ENCODE measurements around the gene SEM1.
"Not testable (repeated sequence)": the region's sequence is repeated elsewhere in the genome, so short reads cannot be mapped to it uniquely, and the experiment has no call there.

The SEM1 gene

DNA sequence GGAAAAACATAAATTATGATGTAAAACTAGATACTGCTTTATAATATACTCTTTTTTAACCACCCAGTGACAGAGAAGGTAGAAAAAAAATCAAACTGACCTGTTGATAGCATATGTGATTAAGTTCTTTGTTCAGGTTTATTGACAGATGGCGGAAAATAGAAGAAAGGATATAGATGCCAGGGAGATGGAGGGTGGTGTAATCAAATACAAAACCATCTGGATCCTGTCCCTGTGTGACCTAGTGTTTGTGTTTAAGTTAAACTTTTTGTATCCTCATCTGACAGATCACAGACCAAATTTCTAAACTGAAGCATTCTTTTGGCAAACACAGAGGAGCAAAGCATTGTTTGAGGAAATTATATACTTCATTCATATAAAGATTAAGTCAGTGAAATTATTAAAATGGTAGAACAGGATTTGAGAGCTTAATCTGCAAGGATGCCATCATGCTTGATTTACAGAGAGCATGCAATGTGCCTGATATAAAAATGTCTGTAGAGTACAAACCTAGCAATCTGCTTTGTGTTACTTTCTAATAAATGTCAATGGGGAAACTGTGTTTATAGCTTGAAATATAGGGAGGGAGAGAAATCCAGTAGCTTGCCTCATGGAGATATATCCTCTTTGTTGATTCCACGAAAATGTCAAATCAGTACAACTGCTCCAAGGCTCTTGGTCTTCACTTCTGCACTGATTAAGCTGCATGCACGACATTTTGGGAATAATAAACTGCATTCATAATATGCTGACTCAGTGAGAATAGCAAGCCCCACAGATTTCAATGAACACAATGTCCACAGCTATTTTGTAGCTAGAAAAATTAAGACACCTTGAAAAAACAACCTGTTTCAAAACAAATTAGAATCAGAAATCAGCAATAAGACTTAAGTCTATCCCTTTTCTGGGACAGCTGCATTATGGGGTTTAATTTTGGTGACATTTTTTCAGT, 39.0 kb downstream of the SEM1 start:
- no peak for DNase-seq
- in situ Hi-C loops (cut with HindIII; ENCODE audit: low pct_ligation_motif_present, low pct_unique_long_range_greater_than_20kb, low sequenced_read_pairs), result no loop called here

DNA sequence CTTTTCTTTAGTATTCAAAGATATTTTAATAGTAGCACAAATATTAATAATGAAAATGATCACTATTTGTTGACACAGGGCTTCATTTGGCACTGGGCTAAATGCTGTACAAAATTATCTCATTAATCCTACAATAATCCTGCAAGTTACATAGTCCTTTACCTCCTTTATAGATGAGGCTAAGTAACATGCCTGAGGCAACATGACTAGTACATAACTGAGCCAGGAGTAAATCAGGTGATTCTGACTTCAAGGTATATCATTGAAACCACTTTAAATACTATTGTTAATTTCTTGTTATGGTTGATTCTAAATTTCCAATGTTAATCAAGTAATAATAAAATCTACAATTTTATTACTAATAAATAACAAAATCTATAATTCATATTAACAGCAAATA, 39.8 kb downstream of the SEM1 start:
- no peak for DNase-seq
- in situ Hi-C loops (cut with HindIII; ENCODE audit: low pct_ligation_motif_present, low pct_unique_long_range_greater_than_20kb, low sequenced_read_pairs), result no loop called here

DNA sequence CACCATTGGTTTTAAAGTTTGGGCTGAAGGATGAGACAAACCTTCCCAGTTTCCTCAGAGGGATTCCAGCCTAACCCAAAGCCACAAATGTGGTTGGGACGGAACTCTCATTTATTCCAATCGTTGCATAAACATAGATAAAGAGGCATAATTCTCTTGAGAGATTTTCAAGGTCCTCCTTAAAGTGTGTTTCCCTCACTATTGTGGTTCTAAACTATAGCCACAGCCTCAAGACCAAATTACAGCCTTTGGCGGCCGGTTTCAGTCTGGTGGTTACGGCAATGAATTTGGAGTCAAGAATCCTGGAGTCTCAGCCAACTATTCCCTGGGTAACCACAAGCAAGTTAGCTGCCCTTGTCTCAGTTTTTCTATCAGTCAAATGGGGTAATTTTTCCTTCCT, 42.6 kb downstream of the SEM1 start:
- in situ Hi-C loops (cut with HindIII; ENCODE audit: low pct_ligation_motif_present, low pct_unique_long_range_greater_than_20kb, low sequenced_read_pairs), result no loop called here
- DNase-seq, result no peak

DNA sequence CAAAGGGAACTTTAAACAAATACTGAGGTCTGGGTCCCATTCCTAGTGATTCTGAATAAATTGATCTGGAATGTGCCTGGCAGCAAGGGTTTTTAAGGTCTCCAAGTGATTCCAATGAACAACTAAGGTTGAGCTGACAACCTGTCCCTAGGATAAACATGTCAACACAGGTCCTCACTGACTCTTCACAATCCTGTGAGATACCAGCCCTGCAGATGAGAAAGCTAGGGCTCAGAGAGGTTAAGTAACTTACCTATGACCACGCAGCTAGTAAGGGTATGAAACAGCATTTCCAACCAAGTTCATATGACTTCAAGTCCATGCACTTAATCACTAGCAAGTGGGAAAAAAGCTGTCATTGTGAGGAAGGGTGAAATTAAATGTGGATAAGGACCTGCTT, 44.0 kb downstream of the SEM1 start:
- in situ Hi-C loops (cut with HindIII; ENCODE audit: low pct_ligation_motif_present, low pct_unique_long_range_greater_than_20kb, low sequenced_read_pairs), result no loop called here
- DNase-seq, result no peak

DNA sequence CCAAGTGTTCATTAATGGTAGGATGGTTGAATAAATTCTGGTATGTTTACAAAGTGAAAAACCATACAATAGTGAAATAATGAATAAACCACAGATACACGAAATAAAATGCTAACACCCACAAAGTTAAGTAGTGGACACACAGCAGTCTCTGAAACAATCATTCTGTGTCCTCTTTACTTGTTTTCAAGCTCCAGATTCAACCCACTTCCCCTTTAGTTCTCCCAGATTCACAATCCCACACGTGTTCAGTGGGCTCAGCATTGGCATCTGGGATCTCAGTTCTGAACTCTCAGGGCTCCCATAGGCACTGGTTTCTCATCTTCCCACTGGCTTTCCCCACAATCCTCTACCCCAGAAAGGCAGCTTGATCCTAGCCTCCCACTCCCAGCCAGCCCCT, 44.9 kb downstream of the SEM1 start:
- in situ Hi-C loops (cut with HindIII; ENCODE audit: low pct_ligation_motif_present, low pct_unique_long_range_greater_than_20kb, low sequenced_read_pairs), result no loop called here
- no peak for DNase-seq

DNA sequence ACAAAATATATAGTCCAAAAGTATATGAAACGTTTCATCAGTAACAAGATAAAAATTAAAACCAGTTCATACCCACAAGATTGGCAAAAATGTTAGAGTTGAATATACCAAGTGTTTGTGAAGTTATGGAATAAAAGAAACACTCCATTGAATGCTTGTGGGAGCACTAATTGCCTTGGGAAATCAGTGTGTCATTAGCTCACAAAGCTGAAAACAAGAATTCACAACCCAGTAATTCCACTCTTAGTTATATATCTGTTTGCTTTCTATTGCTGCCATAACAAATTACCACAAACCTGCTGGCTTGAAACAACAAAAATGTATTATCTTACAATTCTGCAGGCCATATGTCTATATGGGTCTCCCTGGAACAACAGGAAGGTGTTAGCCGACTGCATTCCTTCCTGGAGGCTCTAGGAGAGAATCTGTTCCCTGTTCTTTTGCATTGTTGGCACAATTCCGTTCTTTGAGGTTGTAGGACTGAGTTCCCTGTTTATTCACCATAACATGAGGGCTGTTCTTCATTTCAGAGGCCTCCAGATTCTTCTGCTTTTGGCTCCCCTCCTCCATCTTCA, 45.7 kb downstream of the SEM1 start:
- DNase-seq, result no peak
- in situ Hi-C loops (cut with HindIII; ENCODE audit: low pct_ligation_motif_present, low pct_unique_long_range_greater_than_20kb, low sequenced_read_pairs), result no loop called here

DNA sequence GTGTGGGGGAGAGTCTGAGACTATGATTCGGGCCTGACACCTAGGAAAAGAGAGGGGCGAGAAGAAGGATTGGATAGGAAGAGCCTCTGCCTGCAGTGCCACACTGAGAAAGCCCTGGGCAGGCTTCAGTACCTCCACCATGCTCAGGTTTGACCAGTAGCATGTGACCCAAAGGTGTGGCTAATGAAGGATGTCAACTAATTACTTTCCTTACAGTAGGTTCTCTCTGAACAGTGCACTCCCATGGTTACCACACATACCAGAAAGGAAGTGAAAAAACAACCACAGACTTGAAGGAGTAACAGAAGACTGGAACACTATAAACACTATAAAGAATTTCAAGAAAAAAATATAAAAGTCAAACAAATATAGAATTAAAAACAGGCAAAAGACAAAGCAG, 46.2 kb downstream of the SEM1 start:
- no peak for DNase-seq
- in situ Hi-C loops (cut with HindIII; ENCODE audit: low pct_ligation_motif_present, low pct_unique_long_range_greater_than_20kb, low sequenced_read_pairs), result no loop called here

DNA sequence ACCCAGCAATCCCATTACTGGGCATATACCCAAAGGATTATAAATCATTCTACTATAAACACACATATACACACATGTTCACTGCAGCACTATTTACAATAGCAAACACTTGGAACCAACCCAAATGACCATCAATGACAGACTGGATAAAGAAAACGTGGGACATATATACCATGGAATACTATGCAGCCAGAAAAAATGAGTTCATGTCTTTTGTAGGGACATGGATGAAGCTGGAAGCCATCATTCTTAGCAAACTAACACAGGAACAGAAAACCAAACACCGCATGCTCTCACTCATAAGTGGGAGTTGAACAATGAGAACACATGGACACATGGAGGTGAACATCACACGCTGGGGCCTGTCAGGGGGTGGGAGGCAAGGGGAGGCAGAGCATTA, 47.5 kb downstream of the SEM1 start:
- DNase-seq; in situ Hi-C loops (cut with HindIII; ENCODE audit: low pct_ligation_motif_present, low pct_unique_long_range_greater_than_20kb, low sequenced_read_pairs): not testable (repeated sequence)

DNA sequence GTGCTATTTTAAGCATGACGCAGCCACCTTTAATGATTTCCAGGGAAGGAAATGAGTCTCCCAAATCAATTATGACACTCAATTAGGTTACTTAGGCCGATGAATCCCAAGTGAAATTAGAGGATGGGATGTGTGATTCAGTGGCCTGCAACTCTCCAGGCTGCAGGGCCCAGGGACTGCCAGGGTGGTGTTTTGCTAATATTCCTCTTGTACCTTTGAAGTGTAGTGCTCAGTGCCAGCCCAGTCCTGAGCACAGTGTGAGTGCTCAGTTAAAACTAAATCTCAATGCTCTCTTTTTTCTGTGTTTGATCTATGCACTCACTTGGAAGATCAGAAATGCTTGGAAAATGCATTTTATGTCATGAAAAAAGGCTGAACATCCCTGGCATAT, 51.6 kb downstream of the SEM1 start:
- in situ Hi-C loops (cut with HindIII; ENCODE audit: low pct_ligation_motif_present, low pct_unique_long_range_greater_than_20kb, low sequenced_read_pairs), result no loop called here
- DNase-seq, result no peak

DNA sequence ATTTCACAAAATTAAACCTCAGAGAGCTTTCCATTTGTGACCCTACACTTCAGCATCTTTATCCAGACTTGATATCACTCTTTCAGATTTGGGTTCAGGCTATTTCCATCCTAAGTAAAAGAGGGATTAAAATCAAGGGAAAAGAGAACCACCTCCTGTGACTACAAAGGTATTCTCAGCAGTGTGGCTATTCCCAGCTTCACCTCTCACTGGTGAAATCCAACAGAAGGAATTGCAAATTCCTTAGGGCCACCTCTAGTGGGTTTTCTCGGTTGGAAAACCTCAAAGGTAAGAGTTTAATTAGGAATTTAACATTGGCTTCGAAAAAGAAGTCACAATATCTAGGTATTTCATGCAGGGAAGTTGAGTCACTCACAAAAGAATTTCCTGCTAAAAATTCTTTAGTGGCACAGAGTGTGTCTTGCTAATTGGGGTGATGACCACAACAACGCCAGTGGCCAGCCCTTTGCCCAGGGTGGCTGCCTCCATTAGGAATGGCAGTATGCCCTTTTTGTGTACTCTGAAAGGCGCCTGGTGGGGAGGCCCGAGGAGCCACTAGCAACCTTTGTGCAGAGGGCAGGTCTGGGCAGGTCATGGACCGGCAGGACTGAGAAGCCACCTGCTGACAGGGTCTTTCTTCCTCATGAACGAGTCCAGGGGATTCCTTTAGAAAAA, 52.2 kb downstream of the SEM1 start:
- no peak for DNase-seq
- in situ Hi-C loops (cut with HindIII; ENCODE audit: low pct_ligation_motif_present, low pct_unique_long_range_greater_than_20kb, low sequenced_read_pairs), result no loop called here

DNA sequence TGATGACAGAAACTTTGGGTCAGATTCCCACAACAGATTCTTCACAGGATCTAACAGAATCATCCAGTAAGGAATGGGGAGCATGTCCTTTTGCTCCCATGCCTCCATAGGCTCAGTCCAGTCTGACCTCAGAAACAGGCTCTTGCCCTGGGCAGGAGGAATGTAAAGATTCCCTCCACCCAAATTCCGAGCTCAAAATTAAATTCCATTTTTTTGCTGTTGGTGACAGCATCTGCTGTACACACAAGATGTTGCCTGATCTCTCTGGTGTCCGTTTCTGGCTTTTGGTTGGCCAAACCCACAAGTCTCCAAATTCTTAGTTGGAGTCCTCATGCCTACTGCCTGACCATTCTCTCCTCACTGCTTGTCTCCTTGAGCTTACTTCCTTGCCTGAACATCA, 53.7 kb downstream of the SEM1 start:
- in situ Hi-C loops (cut with HindIII; ENCODE audit: low pct_ligation_motif_present, low pct_unique_long_range_greater_than_20kb, low sequenced_read_pairs), result no loop called here

DNA sequence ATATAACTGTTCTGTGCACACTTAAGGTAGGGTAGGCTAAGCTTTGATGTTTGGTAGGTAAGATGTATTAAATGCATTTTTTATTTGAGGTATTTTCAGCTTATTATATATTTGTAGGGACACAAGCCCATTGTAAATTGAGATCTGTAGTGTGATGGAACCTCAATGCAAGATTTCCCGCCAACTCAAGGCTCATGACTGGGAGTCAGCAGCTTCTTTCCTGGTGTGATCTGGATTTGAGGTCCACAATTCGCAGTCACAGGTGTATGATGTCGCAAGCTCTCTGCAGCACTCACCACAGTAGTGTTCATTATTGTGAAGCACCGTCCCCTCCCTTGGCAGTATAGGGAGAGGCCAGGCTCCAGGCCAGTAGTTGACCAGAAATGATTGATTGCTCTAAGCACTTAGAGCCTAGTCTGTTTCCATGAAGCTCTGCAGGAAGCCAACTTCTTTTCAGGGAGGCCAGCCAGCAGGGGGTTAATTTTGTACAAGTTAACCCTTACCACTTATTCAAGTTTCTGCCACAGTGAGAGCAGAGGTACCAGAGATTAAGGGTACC, 54.9 kb downstream of the SEM1 start:
- DNase-seq, result no peak
- in situ Hi-C loops (cut with HindIII; ENCODE audit: low pct_ligation_motif_present, low pct_unique_long_range_greater_than_20kb, low sequenced_read_pairs), result no loop called here

More for the DNA sequence above, 53.7 kb downstream of the SEM1 start:
- no peak for DNase-seq

DNA sequence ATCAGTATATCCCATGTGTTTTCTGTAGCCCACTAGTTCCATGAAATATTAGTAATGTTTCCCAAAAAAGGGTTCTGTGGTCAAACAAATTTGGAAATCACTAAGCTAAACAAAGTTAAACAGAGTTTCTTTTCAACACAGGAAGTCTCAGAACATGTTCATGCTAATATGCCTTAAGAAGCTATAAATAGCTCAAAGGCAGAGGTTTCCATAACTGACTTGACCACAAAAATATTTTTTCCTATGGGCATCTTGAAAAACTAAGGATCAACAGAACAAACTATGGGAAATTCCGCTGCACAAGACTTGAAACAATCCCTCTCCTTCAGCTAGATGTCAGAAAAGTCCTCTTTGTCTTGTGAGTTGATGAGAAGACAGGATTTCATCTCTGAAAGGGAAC, 59.7 kb downstream of the SEM1 start:
- in situ Hi-C loops (cut with HindIII; ENCODE audit: low pct_ligation_motif_present, low pct_unique_long_range_greater_than_20kb, low sequenced_read_pairs), result no loop called here
- no peak for DNase-seq

DNA sequence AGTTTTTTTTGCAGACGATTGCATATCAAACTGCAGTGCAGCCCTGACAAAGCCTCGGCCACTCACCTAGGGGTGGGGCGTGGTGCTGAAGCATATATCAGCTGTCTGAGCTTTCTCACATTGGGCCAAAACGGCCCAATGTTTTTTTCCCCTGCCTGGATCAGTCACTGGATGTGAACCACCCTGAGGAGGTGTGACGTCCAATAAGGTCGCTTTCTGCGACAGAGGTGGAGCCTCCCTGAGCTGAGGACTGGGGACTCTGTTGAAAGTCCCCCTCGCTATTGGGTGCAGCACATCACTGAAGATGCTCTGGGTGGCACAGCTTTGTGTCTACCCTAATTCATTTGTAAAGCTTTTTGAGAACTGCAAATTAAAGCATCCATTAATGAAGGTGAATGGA, 60.9 kb downstream of the SEM1 start:
- in situ Hi-C loops (cut with HindIII; ENCODE audit: low pct_ligation_motif_present, low pct_unique_long_range_greater_than_20kb, low sequenced_read_pairs), result no loop called here
- no peak for DNase-seq

DNA sequence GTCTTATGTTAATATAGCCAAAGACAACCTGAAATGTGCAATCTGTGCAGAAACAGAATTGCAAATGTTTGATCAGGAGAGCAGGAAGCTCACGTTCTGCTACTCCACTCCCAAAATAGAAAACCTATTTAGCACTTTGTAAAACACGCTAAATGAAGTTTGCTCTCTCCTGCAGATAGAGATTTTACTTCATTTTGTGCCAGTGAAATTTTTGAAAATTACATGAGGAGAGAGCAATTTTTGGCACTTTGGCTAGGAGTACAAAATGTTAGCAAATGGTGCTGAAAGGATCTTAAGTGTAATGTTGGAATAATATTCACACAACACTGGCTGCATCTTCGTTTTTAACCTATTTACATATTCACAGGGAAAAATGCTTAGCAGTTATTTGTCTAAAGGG, 61.9 kb downstream of the SEM1 start:
- in situ Hi-C loops (cut with HindIII; ENCODE audit: low pct_ligation_motif_present, low pct_unique_long_range_greater_than_20kb, low sequenced_read_pairs), result no loop called here

DNA sequence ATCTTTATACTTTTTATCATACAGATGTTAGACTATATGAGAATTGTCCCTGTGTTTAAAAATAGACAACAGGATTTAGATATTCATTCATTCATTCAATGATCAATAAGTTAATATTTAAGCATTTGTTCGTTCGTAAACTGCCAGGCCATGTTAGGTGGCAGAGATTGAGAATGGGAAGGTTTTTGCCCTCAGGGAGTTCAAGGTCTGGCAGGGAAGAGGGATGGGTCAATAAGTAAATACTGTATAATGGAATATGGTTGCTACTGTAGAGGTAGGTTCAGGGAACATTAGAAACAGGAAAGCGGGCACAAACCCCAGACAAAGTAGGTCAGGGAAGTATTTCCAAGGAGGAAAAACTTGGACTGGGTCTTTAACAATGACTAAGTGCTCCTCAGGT, 64.6 kb downstream of the SEM1 start:
- DNase-seq, result no peak
- in situ Hi-C loops (cut with HindIII; ENCODE audit: low pct_ligation_motif_present, low pct_unique_long_range_greater_than_20kb, low sequenced_read_pairs), result no loop called here

More for the DNA sequence above, 61.9 kb downstream of the SEM1 start:
- DNase-seq, result no peak

DNA sequence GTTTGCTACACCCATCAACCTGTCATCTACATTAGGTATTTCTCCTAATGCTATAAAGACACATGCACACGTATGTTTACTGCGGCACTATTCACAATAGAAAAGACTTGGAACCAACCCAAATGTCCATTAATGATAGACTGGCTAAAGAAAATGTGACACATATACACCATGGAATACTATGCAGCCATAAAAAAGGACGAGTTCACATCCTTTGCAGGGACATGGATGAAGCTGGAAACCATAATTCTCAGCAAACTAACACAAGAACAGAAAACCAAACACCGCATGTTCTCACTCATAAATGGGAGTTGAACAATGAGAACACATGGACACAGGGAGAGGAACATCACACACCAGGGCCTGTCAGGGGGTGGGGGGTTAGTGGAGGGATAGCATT, 66.2 kb downstream of the SEM1 start:
- in situ Hi-C loops (cut with HindIII; ENCODE audit: low pct_ligation_motif_present, low pct_unique_long_range_greater_than_20kb, low sequenced_read_pairs); DNase-seq: not testable (repeated sequence)

DNA sequence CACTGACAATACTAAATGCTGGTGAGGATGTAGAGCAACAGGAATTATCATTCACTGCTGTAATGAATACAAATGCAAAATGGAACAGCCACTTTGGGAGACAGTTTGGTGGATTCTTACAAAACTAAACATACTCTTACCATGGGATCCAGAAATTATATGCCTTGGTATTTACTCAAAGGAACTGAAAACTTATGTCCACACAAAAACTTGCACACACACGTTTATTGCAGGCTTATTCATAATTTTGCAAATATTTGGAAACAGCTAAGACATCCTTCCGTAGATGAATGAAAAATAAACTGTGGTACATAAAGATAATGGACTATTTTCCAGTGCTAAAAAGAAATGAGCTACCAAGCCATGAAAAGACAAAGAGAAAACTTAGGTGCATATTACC, 69.6 kb downstream of the SEM1 start:
- in situ Hi-C loops (cut with HindIII; ENCODE audit: low pct_ligation_motif_present, low pct_unique_long_range_greater_than_20kb, low sequenced_read_pairs), result no loop called here
- no peak for DNase-seq
